ENCODE measurements around the gene ILK.

DNA sequence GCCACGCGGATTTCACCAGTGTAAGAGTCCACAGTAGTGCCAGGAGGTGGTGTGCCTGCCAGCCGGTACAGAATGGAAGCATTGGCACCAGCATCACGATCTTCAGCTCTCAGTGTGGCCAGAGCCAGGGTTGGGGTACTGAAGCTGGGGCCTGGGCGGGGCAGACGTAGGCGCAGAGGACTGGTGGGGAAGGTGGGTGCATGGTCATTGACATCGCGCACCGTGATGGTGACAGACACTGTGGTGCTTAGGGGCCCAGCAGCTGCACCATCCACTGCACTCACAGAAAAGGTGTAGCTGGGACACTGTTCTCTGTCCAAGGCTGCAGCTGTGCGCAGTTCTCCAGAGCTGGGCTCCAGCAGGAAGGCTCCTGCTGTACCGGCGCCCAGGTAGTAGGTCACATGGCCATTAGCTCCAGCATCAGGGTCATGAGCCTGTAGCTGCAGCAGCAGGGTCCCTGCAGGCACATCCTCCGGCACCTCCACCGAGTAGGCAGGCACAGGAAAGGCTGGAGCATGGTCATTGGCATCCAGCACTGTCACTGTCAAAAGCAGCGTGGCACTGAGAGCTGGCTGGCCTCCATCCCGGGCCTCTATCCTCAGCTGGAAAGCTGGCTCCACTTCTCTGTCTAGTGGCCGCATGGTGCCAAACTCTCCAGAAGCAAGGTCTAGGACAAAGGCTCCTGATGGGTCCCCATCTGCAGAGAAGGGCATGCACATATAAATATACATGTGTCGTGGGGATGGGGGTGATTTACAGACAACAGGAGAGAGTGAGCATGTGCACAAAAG, 23.6 kb downstream of the ILK start:
- TF ChIP-seq, protein P1, sequence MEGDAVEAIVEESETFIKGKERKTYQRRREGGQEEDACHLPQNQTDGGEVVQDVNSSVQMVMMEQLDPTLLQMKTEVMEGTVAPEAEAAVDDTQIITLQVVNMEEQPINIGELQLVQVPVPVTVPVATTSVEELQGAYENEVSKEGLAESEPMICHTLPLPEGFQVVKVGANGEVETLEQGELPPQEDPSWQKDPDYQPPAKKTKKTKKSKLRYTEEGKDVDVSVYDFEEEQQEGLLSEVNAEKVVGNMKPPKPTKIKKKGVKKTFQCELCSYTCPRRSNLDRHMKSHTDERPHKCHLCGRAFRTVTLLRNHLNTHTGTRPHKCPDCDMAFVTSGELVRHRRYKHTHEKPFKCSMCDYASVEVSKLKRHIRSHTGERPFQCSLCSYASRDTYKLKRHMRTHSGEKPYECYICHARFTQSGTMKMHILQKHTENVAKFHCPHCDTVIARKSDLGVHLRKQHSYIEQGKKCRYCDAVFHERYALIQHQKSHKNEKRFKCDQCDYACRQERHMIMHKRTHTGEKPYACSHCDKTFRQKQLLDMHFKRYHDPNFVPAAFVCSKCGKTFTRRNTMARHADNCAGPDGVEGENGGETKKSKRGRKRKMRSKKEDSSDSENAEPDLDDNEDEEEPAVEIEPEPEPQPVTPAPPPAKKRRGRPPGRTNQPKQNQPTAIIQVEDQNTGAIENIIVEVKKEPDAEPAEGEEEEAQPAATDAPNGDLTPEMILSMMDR (IDR thresholded peaks at IDR 0.05; ENCODE audit: low read depth, low read length): no peak
- TF ChIP-seq EZH2phosphoT487 (IDR thresholded peaks at IDR 0.05; ENCODE audit: low read depth): no peak
